Esophagus squamous epithelium (tissue), 4 donors: ENCODE measurements around the gene SYNE2.

Experiments used
- POLR2A ChIP-seq, 4 donors: fragments of 450-650 bp; IDR thresholded peaks; one replicate each; pipeline ENCODE4 v1.6.1; 2017; ENCODE audit warnings: antibody characterized with exemption in 4 of 4, mild to moderate bottlenecking in 4 of 4, moderate library complexity in 3 of 4
- TF ChIP-seq, protein P1 (sequence below), 6 experiments: fragments of 450-650 bp in 4 of 6; fragments of 200-600 bp in 2 of 6; sonication (generic) in 2 of 6; IDR thresholded peaks; one replicate each; pipeline ENCODE4 v1.5.1; 2016 to 2019; ENCODE audit warnings: antibody characterized with exemption in 6 of 6, mild to moderate bottlenecking in 4 of 6, moderate library complexity in 4 of 6

- TF ChIP-seq, protein P1, sequence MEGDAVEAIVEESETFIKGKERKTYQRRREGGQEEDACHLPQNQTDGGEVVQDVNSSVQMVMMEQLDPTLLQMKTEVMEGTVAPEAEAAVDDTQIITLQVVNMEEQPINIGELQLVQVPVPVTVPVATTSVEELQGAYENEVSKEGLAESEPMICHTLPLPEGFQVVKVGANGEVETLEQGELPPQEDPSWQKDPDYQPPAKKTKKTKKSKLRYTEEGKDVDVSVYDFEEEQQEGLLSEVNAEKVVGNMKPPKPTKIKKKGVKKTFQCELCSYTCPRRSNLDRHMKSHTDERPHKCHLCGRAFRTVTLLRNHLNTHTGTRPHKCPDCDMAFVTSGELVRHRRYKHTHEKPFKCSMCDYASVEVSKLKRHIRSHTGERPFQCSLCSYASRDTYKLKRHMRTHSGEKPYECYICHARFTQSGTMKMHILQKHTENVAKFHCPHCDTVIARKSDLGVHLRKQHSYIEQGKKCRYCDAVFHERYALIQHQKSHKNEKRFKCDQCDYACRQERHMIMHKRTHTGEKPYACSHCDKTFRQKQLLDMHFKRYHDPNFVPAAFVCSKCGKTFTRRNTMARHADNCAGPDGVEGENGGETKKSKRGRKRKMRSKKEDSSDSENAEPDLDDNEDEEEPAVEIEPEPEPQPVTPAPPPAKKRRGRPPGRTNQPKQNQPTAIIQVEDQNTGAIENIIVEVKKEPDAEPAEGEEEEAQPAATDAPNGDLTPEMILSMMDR (IDR thresholded peaks at IDR 0.05): no peak
- no peak for TF ChIP-seq POLR2A (IDR thresholded peaks at IDR 0.05)
Measured at GRCh38 chr14:63982629-63983028, 129.8 kb downstream of the SYNE2 start.
